Frontal cortex (tissue), 4 donors: Measurements from ENCODE around the gene THAP6. TPM values are rescaled to one million over a fixed set of nuclear protein-coding genes. Genes with fewer than 3 reads are reported as not detected.
"Not testable (repeated sequence)": the region's sequence is repeated elsewhere in the genome, so short reads cannot be mapped to it uniquely, and the experiment has no call there.

ENCODE experiments used
- DNase-seq, 2 donors: peaks; one replicate each; pipeline ENCODE4 v3.0.0; 2012; ENCODE audit warnings: low spot score in 2 of 2
- FAIRE-seq: peaks from 2 replicates; lab custom pipeline; 2012; peaks lifted over from hg19 to GRCh38; lab: Jason Lieb, UNC
- total RNA-seq: library from RNA; depleted of rRNA; stranded (reverse); fragments of >200 nt; gene quantifications from one replicate; pipeline ENCODE4 v1.2.3, GENCODE V29; 2014
- donor health status: control.
- donor health status: control.
- donor health status: control.

THAP6 gene
- total RNA-seq, result 13.0 TPM

- FAIRE-seq (no peak), DNase-seq (peak; percentile 69 to 73)
Observed at GRCh38 chr4:75514131-75514948, at the start of gene THAP6, which contains the start of gene RCHY1. THAP6 (plus strand) TSS chr4:75514473; CDS start chr4:75515453, 980 bp downstream. RCHY1 (minus strand) TSS chr4:75514403; CDS start chr4:75514286, 117 bp downstream.

- FAIRE-seq (no peak), DNase-seq (no peak)
Observed at GRCh38 chr4:75469896-75470295, 44.4 kb upstream of the THAP6 start.

GRCh38 chr4:75470738-75471137, 43.5 kb upstream of the THAP6 start:
- DNase-seq, result no peak
- FAIRE-seq, result no peak

- DNase-seq (no peak), FAIRE-seq (no peak)
Observed at GRCh38 chr4:75477201-75477600, 37.1 kb upstream of the THAP6 start.

- DNase-seq (no peak), FAIRE-seq (no peak)
Observed at GRCh38 chr4:75484190-75484589, 30.1 kb upstream of the THAP6 start.

GRCh38 chr4:75490155-75490554, 24.1 kb upstream of the THAP6 start:
- FAIRE-seq, result peak; percentile 92
- no peak for DNase-seq

GRCh38 chr4:75494563-75494962, 19.7 kb upstream of the THAP6 start:
- DNase-seq (no peak), FAIRE-seq (no peak)

GRCh38 chr4:75495476-75495875, 18.8 kb upstream of the THAP6 start:
- DNase-seq (no peak), FAIRE-seq (no peak)

GRCh38 chr4:75496406-75496805, 17.9 kb upstream of the THAP6 start:
- no peak for DNase-seq
- FAIRE-seq, result no peak

- no peak for DNase-seq
- no peak for FAIRE-seq
Observed at GRCh38 chr4:75497133-75497532, 17.1 kb upstream of the THAP6 start.

- no peak for FAIRE-seq
Observed at GRCh38 chr4:75498041-75498440, 16.2 kb upstream of the THAP6 start.

GRCh38 chr4:75499900-75500299, 14.4 kb upstream of the THAP6 start:
- FAIRE-seq, result no peak
- no peak for DNase-seq

More at GRCh38 chr4:75498041-75498440, 16.2 kb upstream of the THAP6 start:
- DNase-seq, result no peak

- DNase-seq (no peak), FAIRE-seq (no peak)
Observed at GRCh38 chr4:75502671-75503070, 11.6 kb upstream of the THAP6 start.

GRCh38 chr4:75505630-75506029, 8.6 kb upstream of the THAP6 start:
- FAIRE-seq (no peak), DNase-seq (no peak)

GRCh38 chr4:75509592-75509991, 4.7 kb upstream of the THAP6 start:
- FAIRE-seq, DNase-seq: not testable (repeated sequence)

- DNase-seq (no peak), FAIRE-seq (no peak)
Observed at GRCh38 chr4:75511841-75512240, 2.4 kb upstream of the THAP6 start.

- no peak for FAIRE-seq
- DNase-seq, result no peak
Observed at GRCh38 chr4:75512386-75513211, 1.7 kb upstream of the THAP6 start.

- no peak for DNase-seq
- FAIRE-seq, result no peak
Observed at GRCh38 chr4:75513526-75514130, 645 bp upstream of the THAP6 start.

- DNase-seq (no peak), FAIRE-seq (no peak)
Observed at GRCh38 chr4:75514949-75515612, 808 bp downstream of the THAP6 start.

GRCh38 chr4:75516144-75516543, 1.9 kb downstream of the THAP6 start:
- DNase-seq (no peak), FAIRE-seq (no peak)
